GM12878 (cell line): Measurements from ENCODE around the gene C1QTNF7. TPM values are rescaled to one million over a fixed set of nuclear protein-coding genes. Genes with fewer than 3 reads are reported as not detected.

Experiments
- ATAC-seq: fragments of 200-7000 bp; cut with Tn5 transposase; 3 replicates; pipeline ENCODE4 v1.9.1; 2020; ENCODE audit warnings: mild to moderate bottlenecking, moderate library complexity
- BruUV-seq: library from RNA; stranded (reverse); fragments of 400-500 nt; replicated peaks from 2 replicates; lab custom pipeline; 2021; lab: Mats Ljungman, UMichigan
- CTCF ChIA-PET: fragments of 300-600 bp; sonication (Branson Sonifier 250); formaldehyde crosslinking; extraction: SDS; loops from one replicate; lab custom pipeline; 2021; ENCODE audit warnings: inconsistent platforms; lab: Yijun Ruan, JAX
- POLR2A ChIA-PET: fragments of 350-600 bp; formaldehyde crosslinking; extraction: SDS; loops from one replicate; lab custom pipeline; 2021; ENCODE audit warnings: inconsistent platforms; lab: Charles Lee
- RAD21 ChIA-PET: fragments of 300-600 bp; sonication (Branson Sonifier 250); formaldehyde crosslinking; loops from one replicate; lab custom pipeline; 2023; ENCODE audit warnings: antibody characterized with exemption; ENCODE audit not compliant: unreplicated experiment; lab: Charles Lee
- SMC1A ChIA-PET: fragments of 300-600 bp; sonication (Branson Sonifier 250); formaldehyde crosslinking; loops from one replicate; lab custom pipeline; 2023; ENCODE audit not compliant: unreplicated experiment, uncharacterized antibody; lab: Charles Lee
- DNase-seq: peaks from one replicate; pipeline ENCODE4 v3.0.0-alpha.2; 2011; ENCODE audit warnings: low read depth, low spot score
- FAIRE-seq: peaks from 3 replicates; lab custom pipeline; 2011; peaks lifted over from hg19 to GRCh38; lab: Jason Lieb, UNC
- H2AFZ ChIP-seq: 2 replicates; pipeline ENCODE4 v1.6.0; 2011; ENCODE audit warnings: low read depth, low read length, control low read depth; ENCODE audit not compliant: control insufficient read depth
- H3K27ac ChIP-seq: 2 replicates; pipeline ENCODE4 v1.5.1; 2011; ENCODE audit warnings: control low read depth; ENCODE audit not compliant: control insufficient read depth, insufficient read depth
- H3K27me3 ChIP-seq, 2 experiments: replicated peaks in 1 of 2; 2 replicates each; pipeline versions ENCODE4 v1.6.0 to v1.6.1; 2011; ENCODE audit warnings: low read length in 1 of 2; ENCODE audit not compliant: control insufficient read depth in 2 of 2, insufficient read depth in 2 of 2
- H3K36me3 ChIP-seq, 2 experiments: 2 replicates each; pipeline ENCODE4 v1.5.1; 2011; ENCODE audit warnings: low read length in 1 of 2; ENCODE audit not compliant: control insufficient read depth in 2 of 2, insufficient read depth in 2 of 2
- H3K4me1 ChIP-seq: 2 replicates; pipeline ENCODE4 v1.6.1; 2011; ENCODE audit warnings: mild to moderate bottlenecking, low read length, moderate library complexity, mixed read lengths; ENCODE audit not compliant: control insufficient read depth, insufficient read depth
- H3K4me2 ChIP-seq: 2 replicates; pipeline ENCODE4 v1.6.0; 2011; ENCODE audit warnings: control low read depth; ENCODE audit not compliant: control insufficient read depth, insufficient read depth
- H3K4me3 ChIP-seq: fragments of 200-600 bp; sonication (generic); 2 replicates; pipeline ENCODE4 v1.5.1; 2016
- H3K79me2 ChIP-seq: 2 replicates; pipeline ENCODE4 v1.6.0; 2011; ENCODE audit warnings: low read length; ENCODE audit not compliant: control insufficient read depth, insufficient read depth
- H3K9ac ChIP-seq: 2 replicates; pipeline ENCODE4 v1.8.0; 2011; ENCODE audit warnings: low read length, control low read depth, mixed read lengths; ENCODE audit not compliant: control insufficient read depth, insufficient read depth
- H3K9me3 ChIP-seq: replicated peaks from 3 replicates; pipeline ENCODE4 v1.5.1; 2011; ENCODE audit warnings: mild to moderate bottlenecking, low read length; ENCODE audit not compliant: control insufficient read depth, insufficient read depth
- H4K20me1 ChIP-seq: 2 replicates; pipeline ENCODE4 v1.6.0; 2011; ENCODE audit not compliant: control insufficient read depth, insufficient read depth
- CUX1 ChIP-seq: IDR thresholded peaks from 2 replicates; pipeline ENCODE4 v1.6.1; 2012; ENCODE audit warnings: improper control_type of control experiment, low read depth, low read length; ENCODE audit not compliant: insufficient replicate concordance
- ESRRA ChIP-seq: IDR thresholded peaks from 2 replicates; pipeline ENCODE4 v1.6.1; 2012; ENCODE audit warnings: mild to moderate bottlenecking, low read length, improper control_type of control experiment
- POU2F2 ChIP-seq: IDR thresholded peaks from 3 replicates; pipeline ENCODE4 v1.6.1; 2011; ENCODE audit warnings: low read depth, mild to moderate bottlenecking, low read length, borderline replicate concordance
- RFX5 ChIP-seq: IDR thresholded peaks from 2 replicates; pipeline ENCODE4 v1.6.1; 2011; ENCODE audit warnings: low read depth, low read length, improper control_type of control experiment
- SMAD5 ChIP-seq: IDR thresholded peaks from 2 replicates; pipeline ENCODE4 v1.6.1; 2016; ENCODE audit warnings: antibody characterized with exemption, low read depth
- SREBF2 ChIP-seq: IDR thresholded peaks from 2 replicates; pipeline ENCODE4 v1.6.1; 2012; ENCODE audit warnings: mild to moderate bottlenecking, low read length
- WGBS: methylation state at CpG from one replicate; pipeline ENCODE4 v1.1.6; 2016; ENCODE audit warnings: low lambda C conversion rate; ENCODE audit not compliant: insufficient replicate concordance, insufficient coverage; ENCODE audit errors: missing lambda C conversion rate; 5-methylcytosine and 5-hydroxymethylcytosine counted together
- in situ Hi-C: fragments of 300-500 bp; cut with MboI; formaldehyde crosslinking; loops from 9 replicates; pipeline ENCODE4 v1.14.3; 2018; ENCODE audit warnings: mixed read lengths
- intact Hi-C: fragments of 100-400 bp; cut with micrococcal nuclease; formaldehyde crosslinking; loops from one replicate; pipeline ENCODE4 v1.14.2; 2022; ENCODE audit not compliant: unreplicated experiment
- polyA plus RNA-seq, 11 experiments: library from polyadenylated mRNA; depleted of rRNA in 4 of 11; unstranded in 6 of 11; stranded (reverse) in 5 of 11; fragments of >200 nt; fragmentation: Nextera tagmentation in 4 of 11; fragmentation: Illumina TruSeq in 1 of 11; extraction: Ambion mirVana in 4 of 11; extraction: Trizol in 1 of 11; gene quantifications; 1 replicate in 1 of 11; 2 replicates in 10 of 11; pipeline versions ENCODE4 v1.2.1 to v1.2.3, GENCODE V29; 2011 to 2016; ENCODE audit warnings: inconsistent platforms in 2 of 11, missing spikeins in 2 of 11, low read depth in 1 of 11
- total RNA-seq, 4 experiments: library from RNA; depleted of rRNA in 3 of 4; stranded (reverse); fragments of >200 nt in 3 of 4; fragmentation: Illumina TruSeq in 1 of 4; extraction: Trizol in 1 of 4; gene quantifications; 2 replicates each; pipeline versions ENCODE4 v1.2.1 to v1.2.3, GENCODE V29; 2013 to 2021

C1QTNF7 gene
- total and polyA plus RNA-seq, 10 of the 15 experiments (the other 5 are each of a cell fraction or from before 2014, with no cell fraction given), result not detected

GRCh38 chr4:15425520-15425919 lies 2.3 kb upstream of the C1QTNF7 start:
- no peak overlapping the region for H3K27ac ChIP-seq
- FAIRE-seq (no peak), ATAC-seq (no peak), DNase-seq (no peak)
- no peaks in the 10 kb centered on the region for H3K36me3 ChIP-seq
- ChIA-PET POLR2A (no interaction called here), SMC1A (interaction anchor here (1.1 kb wide), 1 partner anchor 14 kb away, joined by 4 read pairs; no protein-coding TSS in a partner anchor), CTCF (interaction anchor here (0.6 to 1.7 kb wide), 3 partner anchors 14 to 35 kb away, joined by 4 to 5 read pairs (median 4); no protein-coding TSS in a partner anchor), RAD21 (no interaction called here)
- in situ Hi-C loops (no loop called here), intact Hi-C loops (no loop called here)
- H3K79me2 ChIP-seq, result no peaks in the 10 kb centered on the region
- no peak overlapping the region for H3K9ac ChIP-seq
- no TSS peak for BruUV-seq
- no peak overlapping the region for H2AFZ ChIP-seq
- 0% methylated on average over 2 of the region's 2 CpGs for WGBS
- H3K27me3 ChIP-seq, result peaks cover 0 to 1% of the 10 kb centered on the region in 2 experiments; a peak in 1 of 4 replicates
- no peaks in the 10 kb centered on the region for H3K9me3 ChIP-seq
- H3K4me2 ChIP-seq, result no peak overlapping the region
- no peaks in the 10 kb centered on the region for H3K4me1 ChIP-seq
- no peak for TF ChIP-seq SREBF2
- no peak for TF ChIP-seq POU2F2
- TF ChIP-seq RFX5, result no peak
- TF ChIP-seq ESRRA, result no peak
- no peak for TF ChIP-seq CUX1
- no peak for TF ChIP-seq SMAD5
- H4K20me1 ChIP-seq, result no peaks in the 10 kb centered on the region
- H3K4me3 ChIP-seq, result no peak overlapping the region
